Measurements from ENCODE around the gene DAPP1.

The DAPP1 gene

DNA sequence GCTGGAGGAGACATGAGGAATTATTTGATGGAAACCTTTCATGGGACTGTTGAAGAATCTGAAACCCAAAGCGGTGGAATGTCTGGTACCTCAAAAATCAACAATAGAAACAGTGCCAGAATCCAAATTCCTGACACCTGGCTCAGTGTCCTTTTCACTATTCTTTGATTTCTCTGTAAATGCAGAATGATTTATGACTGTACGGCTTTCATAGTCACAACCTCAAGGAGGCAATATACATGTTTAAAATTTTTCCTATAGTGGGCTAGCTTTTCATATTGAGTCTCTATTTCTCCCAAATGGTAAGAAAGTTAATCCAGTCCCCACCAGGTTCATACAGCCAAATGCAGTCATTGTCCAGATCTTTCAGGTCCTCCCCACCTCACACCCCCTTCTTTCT, 19.3 kb downstream of the DAPP1 start:
- Histone ChIP-seq H3K23ac (ENCODE audit: low read depth, low read length, poor library complexity) (no peak overlapping the region), H3K79me1 (ENCODE audit: low read depth, low read length) (no peaks in the 10 kb centered on the region), H2AFZ (ENCODE audit: low read length) (no peak overlapping the region), H2AK5ac (ENCODE audit: low read depth, low read length) (no peak overlapping the region), H4K91ac (ENCODE audit: low read depth, low read length, poor library complexity) (no peak overlapping the region), H3K4me1 (ENCODE audit: control insufficient read depth in 2 of 2, insufficient read depth in 1 of 2, low read depth in 1 of 2, low read length in 2 of 2) (no peaks in the 10 kb centered on the region), H3K4me2 (ENCODE audit: insufficient read depth, low read length, poor library complexity, severe bottlenecking) (no peak overlapping the region), H3K36me3 (replicated peaks in 1 of 2; ENCODE audit: control insufficient read depth in 2 of 2, insufficient read depth in 2 of 2, low read length in 2 of 2) (no peaks in the 10 kb centered on the region), H3K27me3 (ENCODE audit: control insufficient read depth in 3 of 3, insufficient read depth in 3 of 3, low read depth in 1 of 3, low read length in 3 of 3) (no peaks in the 10 kb centered on the region), H2BK120ac (ENCODE audit: low read depth, low read length) (no peak overlapping the region), H3K4me3 (ENCODE audit: low read length in 2 of 2) (no peak overlapping the region), H2BK15ac (ENCODE audit: low read length) (no peak overlapping the region), H3K4ac (ENCODE audit: low read length) (no peak overlapping the region), H2BK5ac (ENCODE audit: low read length) (no peak overlapping the region), H2BK12ac (ENCODE audit: low read length) (no peak overlapping the region), H3K9ac (ENCODE audit: low read depth, low read length, poor library complexity) (no peak overlapping the region), H4K8ac (ENCODE audit: low read depth, low read length) (no peak overlapping the region), H3K9me3 (replicated peaks in 1 of 2; ENCODE audit: control insufficient read depth in 2 of 2, insufficient read depth in 1 of 2, low read depth in 1 of 2, low read length in 2 of 2) (no peaks in the 10 kb centered on the region), H3K14ac (ENCODE audit: low read length) (no peak overlapping the region), H3K18ac (ENCODE audit: low read length) (no peak overlapping the region), H3K27ac (replicated peaks; ENCODE audit: low read length) (no peak overlapping the region)
- no peak for DNase-seq (ENCODE audit: low spot score)
- WGBS, 2 donors (ENCODE audit: extremely low coverage in 2 of 2, insufficient read length in 2 of 2, insufficient replicate concordance in 1 of 2), result no CpG with 5 or more reads among the region's 2 CpGs

DNA sequence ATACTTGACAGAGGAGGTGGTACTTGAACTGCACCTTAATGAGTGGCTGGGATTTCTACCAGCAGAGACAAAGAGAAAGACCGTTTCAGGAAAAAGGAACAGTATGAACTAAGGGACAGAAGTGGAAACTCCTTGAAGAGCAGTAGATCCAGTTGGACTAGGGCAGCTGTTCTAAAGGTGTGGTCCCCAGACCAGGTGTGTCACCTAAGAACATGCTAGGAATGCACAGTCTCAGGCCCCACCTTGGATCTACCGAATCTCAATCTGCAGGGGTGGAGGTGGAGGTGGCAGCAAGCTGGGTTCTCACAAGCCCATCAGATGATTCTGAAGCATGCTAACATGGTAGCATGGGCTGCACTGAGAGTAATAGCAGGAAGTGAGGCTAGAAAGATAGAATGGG, 22.3 kb downstream of the DAPP1 start:
- Histone ChIP-seq H2BK15ac (ENCODE audit: low read length) (no peak overlapping the region), H2AFZ (ENCODE audit: low read length) (no peak overlapping the region), H3K79me1 (ENCODE audit: low read depth, low read length) (no peaks in the 10 kb centered on the region), H3K27ac (replicated peaks; ENCODE audit: low read length) (no peak overlapping the region), H4K91ac (ENCODE audit: low read depth, low read length, poor library complexity) (no peak overlapping the region), H3K4me3 (ENCODE audit: low read length in 2 of 2) (no peak overlapping the region), H3K4ac (ENCODE audit: low read length) (no peak overlapping the region), H2BK5ac (ENCODE audit: low read length) (no peak overlapping the region), H3K23ac (ENCODE audit: low read depth, low read length, poor library complexity) (no peak overlapping the region), H3K9ac (ENCODE audit: low read depth, low read length, poor library complexity) (no peak overlapping the region), H3K27me3 (ENCODE audit: control insufficient read depth in 3 of 3, insufficient read depth in 3 of 3, low read depth in 1 of 3, low read length in 3 of 3) (no peaks in the 10 kb centered on the region), H3K9me3 (replicated peaks in 1 of 2; ENCODE audit: control insufficient read depth in 2 of 2, insufficient read depth in 1 of 2, low read depth in 1 of 2, low read length in 2 of 2) (no peaks in the 10 kb centered on the region), H2BK120ac (ENCODE audit: low read depth, low read length) (no peak overlapping the region), H3K4me1 (ENCODE audit: control insufficient read depth in 2 of 2, insufficient read depth in 1 of 2, low read depth in 1 of 2, low read length in 2 of 2) (peaks cover 2 to 3% of the 10 kb centered on the region in 2 donors), H3K36me3 (replicated peaks in 1 of 2; ENCODE audit: control insufficient read depth in 2 of 2, insufficient read depth in 2 of 2, low read length in 2 of 2) (no peaks in the 10 kb centered on the region), H3K14ac (ENCODE audit: low read length) (no peak overlapping the region), H3K4me2 (ENCODE audit: insufficient read depth, low read length, poor library complexity, severe bottlenecking) (no peak overlapping the region), H2BK12ac (ENCODE audit: low read length) (no peak overlapping the region), H4K8ac (ENCODE audit: low read depth, low read length) (no peak overlapping the region), H3K18ac (ENCODE audit: low read length) (no peak overlapping the region), H2AK5ac (ENCODE audit: low read depth, low read length) (no peak overlapping the region)
- WGBS, 2 donors (ENCODE audit: extremely low coverage in 2 of 2, insufficient read length in 2 of 2, insufficient replicate concordance in 1 of 2), result no CpG with 5 or more reads among the region's 2 CpGs
- no peak for DNase-seq (ENCODE audit: low spot score)

DNA sequence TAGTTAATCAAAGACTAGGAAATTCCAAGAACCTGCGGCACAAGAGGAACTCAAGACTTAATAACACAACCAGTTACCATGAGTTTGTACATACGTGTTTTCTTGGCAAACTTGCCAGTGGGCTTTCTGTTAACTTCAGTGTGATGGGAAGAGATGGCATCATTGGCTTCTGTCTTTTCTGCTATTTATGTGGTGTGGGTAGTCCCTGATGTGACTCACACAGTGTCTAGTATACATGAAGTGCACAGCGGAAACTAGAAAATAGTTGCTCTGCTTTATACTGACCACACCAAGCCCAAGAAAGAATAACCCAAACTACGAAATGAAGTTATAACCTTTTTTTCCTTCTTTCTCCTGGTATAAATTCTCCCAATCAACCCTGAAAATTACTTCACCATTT, 24.5 kb downstream of the DAPP1 start:
- Histone ChIP-seq H3K4ac (ENCODE audit: low read length) (no peak overlapping the region), H2AFZ (ENCODE audit: low read length) (no peak overlapping the region), H3K4me2 (ENCODE audit: insufficient read depth, low read length, poor library complexity, severe bottlenecking) (no peak overlapping the region), H2AK5ac (ENCODE audit: low read depth, low read length) (no peak overlapping the region), H3K23ac (ENCODE audit: low read depth, low read length, poor library complexity) (no peak overlapping the region), H4K8ac (ENCODE audit: low read depth, low read length) (no peak overlapping the region), H3K18ac (ENCODE audit: low read length) (no peak overlapping the region), H3K36me3 (replicated peaks in 1 of 2; ENCODE audit: control insufficient read depth in 2 of 2, insufficient read depth in 2 of 2, low read length in 2 of 2) (no peaks in the 10 kb centered on the region), H3K4me1 (ENCODE audit: control insufficient read depth in 2 of 2, insufficient read depth in 1 of 2, low read depth in 1 of 2, low read length in 2 of 2) (peaks cover 2 to 9% of the 10 kb centered on the region in 2 donors), H3K9ac (ENCODE audit: low read depth, low read length, poor library complexity) (no peak overlapping the region), H2BK12ac (ENCODE audit: low read length) (no peak overlapping the region), H3K27me3 (ENCODE audit: control insufficient read depth in 3 of 3, insufficient read depth in 3 of 3, low read depth in 1 of 3, low read length in 3 of 3) (no peaks in the 10 kb centered on the region), H2BK120ac (ENCODE audit: low read depth, low read length) (no peak overlapping the region), H3K27ac (replicated peaks; ENCODE audit: low read length) (no peak overlapping the region), H3K79me1 (ENCODE audit: low read depth, low read length) (no peaks in the 10 kb centered on the region), H4K91ac (ENCODE audit: low read depth, low read length, poor library complexity) (no peak overlapping the region), H2BK15ac (ENCODE audit: low read length) (no peak overlapping the region), H3K14ac (ENCODE audit: low read length) (no peak overlapping the region), H3K4me3 (ENCODE audit: low read length in 2 of 2) (no peak overlapping the region), H3K9me3 (replicated peaks in 1 of 2; ENCODE audit: control insufficient read depth in 2 of 2, insufficient read depth in 1 of 2, low read depth in 1 of 2, low read length in 2 of 2) (no peaks in the 10 kb centered on the region), H2BK5ac (ENCODE audit: low read length) (no peak overlapping the region)
- DNase-seq (ENCODE audit: low spot score), result no peak
- WGBS, 2 donors (ENCODE audit: extremely low coverage in 2 of 2, insufficient read length in 2 of 2, insufficient replicate concordance in 1 of 2), result no CpG with 5 or more reads among the region's 4 CpGs

DNA sequence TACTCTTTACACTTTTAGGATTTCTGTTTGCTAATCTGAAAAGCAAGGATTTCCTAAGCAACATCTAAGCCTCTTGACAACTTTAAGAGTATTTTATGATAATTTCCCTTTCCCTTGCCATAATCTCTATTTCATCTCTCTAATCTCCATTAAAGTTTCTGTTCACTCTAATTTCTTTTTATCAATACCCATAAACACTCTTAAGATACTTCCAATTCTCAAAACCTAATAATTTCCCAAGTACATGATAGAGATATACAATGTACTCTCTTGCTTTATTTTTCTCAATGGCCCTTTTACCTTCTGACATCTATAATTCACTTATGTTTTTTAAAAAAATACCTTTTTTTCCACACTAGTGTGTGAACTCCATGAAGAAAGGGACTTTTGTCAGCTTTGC, 26.8 kb downstream of the DAPP1 start:
- H2BK15ac ChIP-seq (ENCODE audit: low read length), result no peak overlapping the region
- no peak overlapping the region for H4K91ac ChIP-seq (ENCODE audit: low read depth, low read length, poor library complexity)
- no peaks in the 10 kb centered on the region for H3K36me3 ChIP-seq (replicated peaks in 1 of 2; ENCODE audit: control insufficient read depth in 2 of 2, insufficient read depth in 2 of 2, low read length in 2 of 2)
- no peak overlapping the region for H3K4me3 ChIP-seq (ENCODE audit: low read length in 2 of 2)
- H3K9ac ChIP-seq (ENCODE audit: low read depth, low read length, poor library complexity), result no peak overlapping the region
- H4K8ac ChIP-seq (ENCODE audit: low read depth, low read length), result no peak overlapping the region
- H3K23ac ChIP-seq (ENCODE audit: low read depth, low read length, poor library complexity), result no peak overlapping the region
- no peaks in the 10 kb centered on the region for H3K79me1 ChIP-seq (ENCODE audit: low read depth, low read length)
- DNase-seq (ENCODE audit: low spot score), result no peak
- no peak overlapping the region for H3K4me2 ChIP-seq (ENCODE audit: insufficient read depth, low read length, poor library complexity, severe bottlenecking)
- no peak overlapping the region for H2AK5ac ChIP-seq (ENCODE audit: low read depth, low read length)
- H3K4me1 ChIP-seq (ENCODE audit: control insufficient read depth in 2 of 2, insufficient read depth in 1 of 2, low read depth in 1 of 2, low read length in 2 of 2), result peaks cover 2 to 10% of the 10 kb centered on the region in 2 donors
- no peak overlapping the region for H3K18ac ChIP-seq (ENCODE audit: low read length)
- no peaks in the 10 kb centered on the region for H3K27me3 ChIP-seq (ENCODE audit: control insufficient read depth in 3 of 3, insufficient read depth in 3 of 3, low read depth in 1 of 3, low read length in 3 of 3)
- no peak overlapping the region for H2BK120ac ChIP-seq (ENCODE audit: low read depth, low read length)
- H3K9me3 ChIP-seq (replicated peaks in 1 of 2; ENCODE audit: control insufficient read depth in 2 of 2, insufficient read depth in 1 of 2, low read depth in 1 of 2, low read length in 2 of 2), result no peaks in the 10 kb centered on the region
- H2BK5ac ChIP-seq (ENCODE audit: low read length), result no peak overlapping the region
- H3K27ac ChIP-seq (replicated peaks; ENCODE audit: low read length), result no peak overlapping the region
- no peak overlapping the region for H2AFZ ChIP-seq (ENCODE audit: low read length)
- H2BK12ac ChIP-seq (ENCODE audit: low read length), result no peak overlapping the region
- H3K4ac ChIP-seq (ENCODE audit: low read length), result no peak overlapping the region
- no peak overlapping the region for H3K14ac ChIP-seq (ENCODE audit: low read length)

Data from neuronal stem cell (in vitro differentiated cells).